ENCODE data around the gene TSSK3. TPM values are rescaled to one million over a fixed set of nuclear protein-coding genes. Genes with fewer than 3 reads are reported as not detected.

Gene TSSK3
- total RNA-seq, 3 donors from 2014 or later, result 1.8 to 3.6 (median 2.3) TPM

DNA sequence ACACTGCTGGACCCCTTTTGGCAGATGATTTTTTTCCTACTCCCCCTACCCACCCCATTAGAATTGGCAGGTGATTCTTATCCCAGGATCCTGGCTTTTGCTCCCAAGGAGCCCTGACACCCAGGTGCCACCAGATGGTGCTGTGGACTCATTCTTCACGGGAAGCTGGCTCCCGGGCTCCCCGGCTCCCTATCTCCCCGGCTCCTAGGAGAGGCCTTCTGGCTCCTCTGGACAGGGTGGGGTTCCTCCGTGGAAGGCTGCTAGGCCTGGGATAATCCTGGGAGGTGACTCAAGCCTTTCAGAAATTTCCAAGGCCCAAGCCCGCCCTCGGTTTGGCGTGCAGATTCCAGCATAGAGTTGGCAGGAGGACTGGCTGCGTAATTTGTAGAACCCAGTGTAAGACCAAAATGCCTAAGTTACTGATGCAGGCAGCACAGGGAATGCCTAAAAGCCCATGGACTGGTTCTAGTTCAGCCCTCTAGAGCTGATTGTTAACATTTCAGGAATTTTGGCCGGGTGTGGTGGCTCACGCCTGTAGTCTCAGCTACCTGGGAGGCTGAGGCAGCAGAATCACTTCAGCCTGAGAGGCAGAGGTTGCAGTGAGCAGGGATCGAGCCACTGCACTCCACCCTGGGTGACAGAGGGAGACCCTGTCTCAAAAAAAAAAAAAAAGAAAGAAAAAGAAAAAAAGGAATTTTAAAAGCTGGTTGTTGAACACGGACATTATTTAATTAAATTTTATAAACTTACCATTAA is 38.7 kb downstream of the TSSK3 start:
- Histone ChIP-seq H3K4me1 (ENCODE audit: low read depth) (no peaks in the 10 kb centered on the region), H3K9me3 (no peaks in the 10 kb centered on the region), H3K4me3 (no peak overlapping the region), H3K36me3 (ENCODE audit: low read depth) (no peaks in the 10 kb centered on the region)
- TF ChIP-seq, protein P1, sequence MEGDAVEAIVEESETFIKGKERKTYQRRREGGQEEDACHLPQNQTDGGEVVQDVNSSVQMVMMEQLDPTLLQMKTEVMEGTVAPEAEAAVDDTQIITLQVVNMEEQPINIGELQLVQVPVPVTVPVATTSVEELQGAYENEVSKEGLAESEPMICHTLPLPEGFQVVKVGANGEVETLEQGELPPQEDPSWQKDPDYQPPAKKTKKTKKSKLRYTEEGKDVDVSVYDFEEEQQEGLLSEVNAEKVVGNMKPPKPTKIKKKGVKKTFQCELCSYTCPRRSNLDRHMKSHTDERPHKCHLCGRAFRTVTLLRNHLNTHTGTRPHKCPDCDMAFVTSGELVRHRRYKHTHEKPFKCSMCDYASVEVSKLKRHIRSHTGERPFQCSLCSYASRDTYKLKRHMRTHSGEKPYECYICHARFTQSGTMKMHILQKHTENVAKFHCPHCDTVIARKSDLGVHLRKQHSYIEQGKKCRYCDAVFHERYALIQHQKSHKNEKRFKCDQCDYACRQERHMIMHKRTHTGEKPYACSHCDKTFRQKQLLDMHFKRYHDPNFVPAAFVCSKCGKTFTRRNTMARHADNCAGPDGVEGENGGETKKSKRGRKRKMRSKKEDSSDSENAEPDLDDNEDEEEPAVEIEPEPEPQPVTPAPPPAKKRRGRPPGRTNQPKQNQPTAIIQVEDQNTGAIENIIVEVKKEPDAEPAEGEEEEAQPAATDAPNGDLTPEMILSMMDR (IDR thresholded peaks at IDR 0.05), result peak; percentile 89
- peak; percentile 99 for ATAC-seq
- intact Hi-C loops (cut with DNase I, micrococcal nuclease), result no loop called here
- DNase-seq, result peak; percentile 83 to 88 (median 86)

DNA sequence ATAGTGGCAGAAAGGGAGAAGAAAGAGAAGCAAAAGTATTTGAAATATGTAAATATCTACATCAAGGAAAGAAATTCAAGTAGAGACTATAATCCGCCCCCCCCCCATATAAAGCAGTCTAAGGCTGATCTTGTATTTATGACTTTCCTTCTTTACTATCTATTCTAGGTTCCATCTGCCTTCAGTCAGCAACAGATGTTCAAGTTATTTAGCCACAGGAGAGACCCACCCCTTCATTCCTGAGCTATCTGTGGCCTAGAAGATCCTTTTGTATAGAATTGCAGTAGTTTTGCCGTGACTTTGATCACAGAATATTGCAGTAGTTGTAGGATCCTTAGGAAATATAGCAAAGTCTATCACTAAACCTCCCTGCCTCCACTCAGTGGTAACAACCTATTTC is 42.6 kb downstream of the TSSK3 start:
- Histone ChIP-seq H3K4me1 (ENCODE audit: low read depth) (no peaks in the 10 kb centered on the region), H3K4me3 (no peak overlapping the region), H3K9me3 (no peaks in the 10 kb centered on the region), H3K36me3 (ENCODE audit: low read depth) (no peaks in the 10 kb centered on the region)
- TF ChIP-seq, protein P1 (IDR thresholded peaks at IDR 0.05), result no peak
- intact Hi-C loops (cut with DNase I, micrococcal nuclease), result no loop called here
- DNase-seq, result no peak
- ATAC-seq, result no peak

DNA sequence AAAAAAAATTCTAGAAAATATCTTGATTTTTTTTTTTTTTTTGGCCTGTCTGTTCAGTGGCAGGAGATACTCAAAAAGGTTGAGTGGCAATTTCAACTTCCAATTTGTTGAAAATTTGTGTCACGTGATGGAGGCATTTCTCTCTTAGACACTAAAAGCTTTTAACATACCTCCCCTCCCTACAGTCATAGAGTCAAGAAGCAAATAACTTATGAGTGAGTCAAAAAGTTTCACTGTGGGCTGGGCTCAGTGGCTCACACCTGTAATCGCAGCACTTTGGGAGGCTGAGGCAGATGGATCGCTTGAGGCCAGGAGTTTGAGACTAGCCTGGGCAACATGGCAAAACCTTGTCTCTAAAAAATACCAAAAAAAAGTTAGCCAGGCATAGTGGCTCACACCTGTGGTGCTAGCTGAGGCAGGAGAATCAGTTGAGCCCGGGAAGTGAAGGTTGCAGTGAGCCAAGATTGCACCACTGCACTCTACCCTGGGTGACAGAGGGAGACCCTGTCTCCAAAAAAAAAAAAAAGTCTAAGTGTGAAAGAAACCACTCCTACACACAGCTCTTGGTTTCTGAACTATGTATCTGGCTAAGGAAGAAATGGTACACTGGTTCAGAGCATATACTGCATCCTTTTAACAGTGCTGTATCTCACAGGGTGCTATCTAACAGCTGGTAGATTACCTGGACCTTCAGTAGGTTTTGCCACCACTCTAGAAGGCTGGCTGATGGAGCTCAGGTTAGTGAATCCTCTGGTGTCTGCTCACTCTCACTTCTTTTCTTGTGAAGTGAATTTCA is 43.5 kb downstream of the TSSK3 start:
- Histone ChIP-seq H3K36me3 (ENCODE audit: low read depth) (no peaks in the 10 kb centered on the region), H3K4me3 (no peak overlapping the region), H3K4me1 (ENCODE audit: low read depth) (no peaks in the 10 kb centered on the region), H3K9me3 (no peaks in the 10 kb centered on the region)
- ATAC-seq (no peak), DNase-seq (no peak)
- intact Hi-C loops (cut with DNase I, micrococcal nuclease), result no loop called here
- TF ChIP-seq, protein P1 (IDR thresholded peaks at IDR 0.05), result no peak

DNA sequence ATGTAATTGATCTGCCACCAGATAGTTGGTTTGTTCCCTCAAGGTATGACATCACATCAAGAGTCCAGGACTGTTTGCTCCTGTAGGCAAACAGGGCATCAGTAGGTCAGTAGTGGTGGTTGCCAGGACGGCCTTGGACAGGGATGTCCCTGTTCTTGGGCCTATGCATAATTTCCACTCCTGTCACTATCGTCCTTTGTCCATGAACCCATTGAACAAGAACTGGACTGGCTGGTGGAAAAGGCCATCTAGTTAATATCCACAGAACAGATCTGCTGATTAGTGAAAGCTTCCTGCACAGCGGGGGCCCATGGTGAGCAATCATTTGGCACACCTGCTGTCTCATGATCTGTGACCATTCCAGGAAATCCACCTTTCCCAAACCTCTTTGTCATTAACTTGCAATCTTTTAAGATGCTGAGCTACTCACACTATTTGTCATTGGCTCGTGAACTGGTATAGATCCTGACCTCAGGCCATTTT is 44.3 kb downstream of the TSSK3 start:
- intact Hi-C loops (cut with DNase I, micrococcal nuclease), result no loop called here
- TF ChIP-seq, protein P1 (IDR thresholded peaks at IDR 0.05), result no peak

DNA sequence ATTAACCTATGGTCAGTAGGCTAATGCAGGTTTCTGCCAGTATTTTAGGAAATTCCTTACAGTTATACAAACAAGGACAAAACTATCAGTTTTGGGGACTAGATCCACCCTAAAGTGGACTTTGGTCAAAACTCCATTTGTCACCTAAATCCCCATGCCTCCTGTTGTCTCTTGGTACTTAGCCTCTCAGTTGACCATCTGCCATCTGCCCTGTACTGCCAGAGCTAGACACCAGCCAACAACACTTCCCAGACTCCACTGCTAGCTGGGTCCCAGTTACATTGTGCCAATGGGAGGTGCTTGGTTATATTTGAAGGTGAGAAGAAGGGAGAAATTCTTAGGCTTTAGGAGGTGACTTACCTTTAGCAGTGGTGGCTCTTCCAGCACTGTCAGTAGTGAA is 48.9 kb downstream of the TSSK3 start:
- no peak for DNase-seq
- intact Hi-C loops (cut with DNase I, micrococcal nuclease), result no loop called here
- Histone ChIP-seq H3K4me3 (no peak overlapping the region), H3K36me3 (ENCODE audit: low read depth) (no peaks in the 10 kb centered on the region), H3K9me3 (peaks cover 11% of the 10 kb centered on the region), H3K4me1 (ENCODE audit: low read depth) (no peaks in the 10 kb centered on the region)
- TF ChIP-seq, protein P1 (IDR thresholded peaks at IDR 0.05), result no peak
- no peak for ATAC-seq

More for the DNA sequence above, 44.3 kb downstream of the TSSK3 start:
- no peak for DNase-seq
- ATAC-seq, result no peak
- no peaks in the 10 kb centered on the region for H3K9me3 ChIP-seq
- H3K4me1 ChIP-seq (ENCODE audit: low read depth), result no peaks in the 10 kb centered on the region
- no peaks in the 10 kb centered on the region for H3K36me3 ChIP-seq (ENCODE audit: low read depth)
- H3K4me3 ChIP-seq, result no peak overlapping the region

Measured in mucosa of descending colon (tissue), 3 donors.